Fibroblast of lung (primary cell): ENCODE results near the gene MLN.
"Not testable (repeated sequence)": the region's sequence is repeated elsewhere in the genome, so short reads cannot be mapped to it uniquely, and the experiment has no call there.

Experiments used
- EZH2 ChIP-seq: IDR thresholded peaks from 2 replicates; pipeline ENCODE4 v1.5.1; 2012; ENCODE audit warnings: low read length, control low read depth, mild to moderate bottlenecking; ENCODE audit errors: missing control alignments
- TF ChIP-seq, protein P1 (sequence below), 2 donors: IDR thresholded peaks in 1 of 2; conservative IDR thresholded peaks in 1 of 2; 1 replicate in 1 of 2; 2 replicates in 1 of 2; pipeline ENCODE4 v1.5.1; 2011 to 2012; ENCODE audit warnings: low read length in 2 of 2, control low read depth in 1 of 2, inconsistent platforms in 1 of 2, low read depth in 1 of 2, mild to moderate bottlenecking in 1 of 2

DNA sequence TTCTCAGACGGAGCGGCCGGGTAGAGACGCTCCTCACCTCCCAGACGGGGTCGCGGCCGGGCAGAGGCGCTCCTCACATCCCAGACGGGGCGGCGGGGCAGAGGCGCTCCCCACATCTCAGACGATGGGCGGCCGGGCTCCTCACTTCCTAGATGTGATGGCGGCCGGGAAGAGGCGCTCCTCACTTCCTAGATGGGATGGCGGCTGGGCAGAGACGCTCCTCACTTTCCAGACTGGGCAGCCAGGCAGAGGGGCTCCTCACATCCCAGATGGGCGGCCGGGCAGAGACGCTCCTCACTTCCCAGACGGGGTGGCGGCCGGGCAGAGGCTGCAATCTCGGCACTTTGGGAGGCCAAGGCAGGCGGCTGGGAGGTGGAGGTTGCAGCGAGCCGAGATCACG is 29.0 kb upstream of the MLN start:
- TF ChIP-seq, protein P1, sequence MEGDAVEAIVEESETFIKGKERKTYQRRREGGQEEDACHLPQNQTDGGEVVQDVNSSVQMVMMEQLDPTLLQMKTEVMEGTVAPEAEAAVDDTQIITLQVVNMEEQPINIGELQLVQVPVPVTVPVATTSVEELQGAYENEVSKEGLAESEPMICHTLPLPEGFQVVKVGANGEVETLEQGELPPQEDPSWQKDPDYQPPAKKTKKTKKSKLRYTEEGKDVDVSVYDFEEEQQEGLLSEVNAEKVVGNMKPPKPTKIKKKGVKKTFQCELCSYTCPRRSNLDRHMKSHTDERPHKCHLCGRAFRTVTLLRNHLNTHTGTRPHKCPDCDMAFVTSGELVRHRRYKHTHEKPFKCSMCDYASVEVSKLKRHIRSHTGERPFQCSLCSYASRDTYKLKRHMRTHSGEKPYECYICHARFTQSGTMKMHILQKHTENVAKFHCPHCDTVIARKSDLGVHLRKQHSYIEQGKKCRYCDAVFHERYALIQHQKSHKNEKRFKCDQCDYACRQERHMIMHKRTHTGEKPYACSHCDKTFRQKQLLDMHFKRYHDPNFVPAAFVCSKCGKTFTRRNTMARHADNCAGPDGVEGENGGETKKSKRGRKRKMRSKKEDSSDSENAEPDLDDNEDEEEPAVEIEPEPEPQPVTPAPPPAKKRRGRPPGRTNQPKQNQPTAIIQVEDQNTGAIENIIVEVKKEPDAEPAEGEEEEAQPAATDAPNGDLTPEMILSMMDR (conservative IDR thresholded peaks at IDR 0.05 in 1 of 2, IDR thresholded peaks at IDR 0.05 in 1 of 2; ENCODE audit: low read depth in 1 of 2, low read length in 2 of 2): not testable (repeated sequence)
- not testable (repeated sequence) for TF ChIP-seq EZH2
